Body of pancreas (tissue), 4 donors: Measurements from ENCODE around the gene IRF2.

Experiments used
- CTCF ChIP-seq, 7 experiments: fragments of 450-650 bp in 4 of 7; fragments of 200-600 bp in 3 of 7; sonication (generic) in 3 of 7; IDR thresholded peaks; one replicate each; pipeline ENCODE4 v1.5.1; 2016 to 2019; ENCODE audit warnings: antibody characterized with exemption in 7 of 7
- POLR2A ChIP-seq, 3 donors: fragments of 450-650 bp; IDR thresholded peaks; one replicate each; pipeline ENCODE4 v1.6.1; 2016; ENCODE audit warnings: antibody characterized with exemption in 3 of 3, mild to moderate bottlenecking in 2 of 3

- TF ChIP-seq CTCF (IDR thresholded peaks at IDR 0.05) (no peak), POLR2A (IDR thresholded peaks at IDR 0.05) (no peak)
Measured at GRCh38 chr4:184498598-184498997, 24.2 kb upstream of the IRF2 start.
